KG1 (cell line): ENCODE data around the gene YTHDC2.

Source experiments
- DNase-seq: peaks from one replicate; lab custom pipeline; 2025; lab: John Stamatoyannopoulos, UW

Gene YTHDC2

GRCh38 chr5:113606298-113607134 lies 93.0 kb downstream of the YTHDC2 start:
- DNase-seq = no peak

- no peak for DNase-seq
Measured at GRCh38 chr5:113607361-113607760, 93.9 kb downstream of the YTHDC2 start.

GRCh38 chr5:113608113-113608596 lies 94.7 kb downstream of the YTHDC2 start:
- no peak for DNase-seq

- no peak for DNase-seq
Measured at GRCh38 chr5:113612060-113612496, 98.6 kb downstream of the YTHDC2 start.

GRCh38 chr5:113614191-113614590 lies 100.7 kb downstream of the YTHDC2 start:
- no peak for DNase-seq

GRCh38 chr5:113615708-113616107 lies 102.2 kb downstream of the YTHDC2 start:
- DNase-seq = no peak

- no peak for DNase-seq
Measured at GRCh38 chr5:113617191-113617796, 103.8 kb downstream of the YTHDC2 start.

- DNase-seq = no peak
Measured at GRCh38 chr5:113632996-113633395, 119.5 kb downstream of the YTHDC2 start.

GRCh38 chr5:113634957-113635356 lies 121.5 kb downstream of the YTHDC2 start:
- no peak for DNase-seq

GRCh38 chr5:113641715-113642114 lies 128.2 kb downstream of the YTHDC2 start:
- DNase-seq = no peak
